ENCODE data around the gene KLK3.

GRCh38 chr19:50870417-50871089, 15.8 kb downstream of the KLK3 start:
- TF ChIP-seq CTCF (IDR thresholded peaks at IDR 0.05) (no peak), POLR2AphosphoS5 (IDR thresholded peaks at IDR 0.05; ENCODE audit: low read depth, low read length) (no peak), SIN3A (IDR thresholded peaks at IDR 0.05; ENCODE audit: borderline replicate concordance, insufficient read depth, low read depth, low read length) (no peak), REST (IDR thresholded peaks at IDR 0.05; ENCODE audit: insufficient read depth in 1 of 2, low read depth in 2 of 2, low read length in 1 of 2) (no peak)
